DMS 273 (cell line): Measurements from ENCODE around the gene POMP.
"Not testable (repeated sequence)": the region's sequence is repeated elsewhere in the genome, so short reads cannot be mapped to it uniquely, and the experiment has no call there.

Experiments
- DNase-seq: peaks from one replicate; lab custom pipeline; 2025; ENCODE audit not compliant: unreplicated experiment; lab: John Stamatoyannopoulos, UW

POMP gene

DNA sequence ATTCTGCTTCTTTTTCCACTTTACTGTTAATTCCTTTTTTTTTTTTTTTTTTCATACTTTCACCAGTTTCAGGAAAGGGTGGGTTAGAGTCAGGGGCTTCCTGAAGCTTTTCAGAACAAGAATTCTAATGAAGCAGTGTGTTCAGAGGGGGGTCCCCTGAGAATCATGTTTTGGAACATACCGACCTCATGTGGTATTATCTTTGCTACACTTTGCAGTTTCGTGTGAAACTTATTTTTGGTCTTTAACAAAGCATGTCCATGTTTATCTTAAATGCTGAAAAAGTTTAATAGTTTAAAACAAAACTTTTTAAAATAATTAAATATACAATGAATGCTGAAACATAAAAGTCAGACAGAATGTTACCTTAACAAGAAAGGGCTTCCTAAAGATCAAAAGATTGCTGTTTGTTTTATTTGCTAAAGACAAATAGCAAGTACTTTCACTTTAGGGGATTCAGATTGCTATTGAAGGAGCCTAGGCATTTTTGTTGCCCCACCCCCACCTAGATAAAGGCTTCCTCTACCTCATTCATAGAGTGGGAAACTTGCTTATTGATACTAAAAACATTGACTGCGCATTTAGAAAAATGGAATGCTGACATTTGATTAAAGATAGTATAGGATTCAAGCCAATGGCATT, 21.1 kb upstream of the POMP start:
- DNase-seq, result no peak

DNA sequence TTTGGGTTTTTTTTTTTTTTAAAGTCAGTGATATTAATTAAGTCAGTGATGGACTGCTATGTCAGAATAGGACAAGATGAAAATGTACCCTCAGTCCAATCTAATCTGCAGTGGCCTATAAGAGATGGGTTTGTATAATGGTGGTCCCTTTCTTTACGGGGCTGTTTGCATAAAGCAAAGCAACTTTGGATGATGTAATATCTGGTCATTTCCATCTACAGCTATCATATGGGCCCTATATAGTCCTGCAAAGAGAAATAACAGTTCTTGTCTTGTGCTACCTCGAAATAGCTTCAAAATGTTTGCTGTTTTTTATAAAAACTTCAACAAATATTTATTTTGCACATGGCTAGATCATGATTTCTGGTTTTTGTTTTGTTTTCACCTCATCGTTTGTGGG, 20.2 kb upstream of the POMP start:
- no peak for DNase-seq

DNA sequence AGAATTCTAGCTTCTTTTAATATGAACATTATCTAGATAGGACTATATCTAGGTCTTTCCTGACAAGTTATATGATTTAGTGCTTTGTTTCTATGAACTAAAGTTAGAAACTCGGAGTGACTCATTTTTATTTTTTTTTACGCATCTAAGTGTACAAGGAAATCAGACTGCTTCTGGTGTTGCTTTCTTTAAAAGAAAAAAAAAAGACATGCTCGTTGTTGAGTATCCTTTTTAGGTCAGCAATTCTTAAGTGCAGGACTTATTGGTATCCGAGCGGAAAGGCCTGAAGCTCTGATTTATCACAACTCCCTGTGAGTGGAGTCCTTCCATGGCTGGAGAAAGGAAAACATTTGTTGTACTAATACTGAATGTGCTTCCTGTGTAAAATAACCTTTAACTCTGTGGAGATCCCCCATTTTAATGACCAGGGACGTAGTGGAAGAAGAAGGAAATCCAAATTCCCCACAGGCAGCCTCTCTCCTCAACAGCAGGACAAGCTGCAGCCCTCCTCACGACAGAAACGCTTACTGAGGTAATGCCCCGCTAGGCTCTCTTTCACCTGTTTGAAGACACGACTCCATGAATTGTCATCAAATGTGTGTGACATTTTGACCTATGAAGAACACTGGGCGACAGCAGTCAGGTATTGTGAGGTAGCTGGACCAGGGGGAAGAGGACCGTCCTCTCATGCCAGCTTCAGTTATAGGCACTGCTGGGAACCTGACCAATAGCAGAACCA, 17.9 kb upstream of the POMP start:
- DNase-seq, result no peak

DNA sequence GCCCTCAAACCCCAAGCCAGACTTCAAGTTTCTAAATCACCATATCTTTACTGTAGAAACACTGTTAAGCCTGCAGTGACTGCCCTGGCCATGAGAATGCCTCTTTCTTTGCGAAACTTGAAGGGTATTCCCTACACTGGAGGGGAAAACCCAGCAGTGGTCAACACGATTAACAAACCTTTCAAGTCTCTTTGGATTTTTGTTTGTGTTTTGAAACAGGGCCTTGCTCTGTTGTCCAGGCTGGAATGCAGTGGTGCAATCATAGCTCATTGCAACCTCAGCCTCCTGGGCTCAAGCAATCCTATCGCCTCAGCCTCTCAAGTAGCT, 17.4 kb upstream of the POMP start:
- DNase-seq, result no peak

DNA sequence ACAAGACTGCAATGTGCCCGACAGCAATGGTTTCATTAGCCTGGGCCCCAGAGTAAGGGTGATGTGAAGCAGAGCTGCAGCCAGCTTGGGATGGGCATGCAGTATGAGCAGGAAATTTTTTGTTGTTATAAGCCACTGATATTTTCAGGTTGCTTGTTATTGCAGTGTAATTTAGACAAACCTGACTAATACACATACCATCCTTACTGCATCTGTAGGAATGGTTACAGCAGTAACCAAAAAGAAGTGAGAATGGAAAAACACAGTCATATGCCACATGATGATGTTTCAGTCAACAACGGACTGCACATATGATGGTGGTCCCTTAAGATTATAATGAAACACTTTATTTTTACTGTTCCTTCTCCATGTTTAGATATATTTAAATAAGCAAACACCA, 8.6 kb upstream of the POMP start:
- DNase-seq, result no peak

DNA sequence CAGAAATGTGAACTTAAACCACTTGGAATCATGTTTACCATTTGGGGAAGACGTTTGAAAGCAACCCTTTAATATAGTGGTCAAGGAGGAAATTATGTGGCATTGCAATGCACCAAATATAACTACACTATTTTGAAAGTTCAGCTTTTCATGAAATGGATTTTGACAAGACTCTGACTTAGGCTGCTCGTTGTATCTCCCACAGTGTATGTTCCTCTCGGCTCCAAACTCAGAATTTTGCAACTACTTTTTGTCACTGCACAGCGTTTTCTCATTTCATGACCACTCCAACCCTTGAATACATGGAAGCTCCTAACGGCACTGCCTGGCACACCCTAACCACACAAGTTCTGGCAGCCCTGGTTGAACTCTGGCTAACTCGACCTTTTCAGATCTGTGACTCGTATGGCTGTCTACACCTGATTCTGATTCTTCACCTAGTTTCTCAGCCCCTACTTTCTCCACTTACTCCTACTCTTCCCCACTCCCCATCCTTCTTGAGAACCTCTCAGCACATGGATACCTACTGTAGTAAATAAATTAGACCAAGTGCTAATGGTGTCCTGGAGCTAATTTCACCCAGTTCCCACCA, 7.0 kb upstream of the POMP start:
- no peak for DNase-seq

DNA sequence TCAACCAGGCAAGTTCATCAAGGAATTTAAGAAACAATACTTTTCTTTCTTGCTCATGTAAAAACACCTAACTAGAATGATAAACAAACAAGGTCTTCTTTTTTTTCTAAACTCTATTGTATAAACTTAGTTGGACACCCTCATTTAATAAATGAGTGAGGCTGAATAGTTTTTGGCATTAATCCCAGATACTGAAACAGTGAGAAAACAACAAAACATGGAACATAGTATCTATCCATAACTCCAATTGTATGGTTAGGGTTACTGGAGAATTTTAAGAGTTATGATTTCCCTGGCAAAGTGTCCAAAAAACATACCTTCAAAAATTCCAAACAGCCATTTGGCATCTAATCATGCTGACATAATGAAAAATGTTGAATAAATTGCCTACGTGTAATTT, 5.8 kb upstream of the POMP start:
- DNase-seq, result no peak

DNA sequence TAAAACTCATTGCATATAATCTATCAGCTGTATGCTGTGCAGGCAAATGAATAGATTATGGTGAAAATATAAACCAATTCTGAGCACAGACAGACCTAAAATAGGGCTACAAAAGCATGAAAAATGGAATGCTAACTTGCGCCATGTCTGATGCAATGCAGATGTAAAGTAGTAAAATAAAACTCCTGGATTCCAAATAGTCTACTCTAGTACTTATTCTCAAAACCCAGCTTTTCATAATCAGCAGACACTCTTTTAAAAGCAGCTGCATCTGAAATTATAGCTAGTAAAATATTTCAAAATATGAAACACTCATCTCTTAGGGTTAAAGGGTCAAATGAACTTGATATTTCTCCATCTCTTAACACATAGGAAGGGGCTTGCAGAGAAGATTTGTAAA, 4.7 kb upstream of the POMP start:
- DNase-seq, result no peak

DNA sequence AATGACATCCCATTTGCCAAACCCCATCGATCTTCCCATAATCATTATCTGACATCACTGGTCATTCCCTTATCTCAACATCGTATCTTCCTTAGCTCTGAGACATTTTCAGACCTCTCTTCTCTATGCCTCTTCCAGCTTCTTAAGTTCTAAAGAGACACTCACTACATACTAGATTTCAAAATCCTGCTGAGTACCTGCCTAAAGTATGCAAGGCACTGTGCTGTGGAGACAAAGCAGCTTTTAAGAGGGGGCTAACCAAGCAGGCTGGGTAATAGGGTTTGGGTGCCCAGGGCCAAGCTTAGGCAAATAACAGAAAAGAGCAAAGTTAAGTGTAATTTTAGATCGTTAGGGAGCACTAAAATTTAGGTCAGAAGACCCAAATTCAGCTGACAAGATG, 3.4 kb upstream of the POMP start:
- DNase-seq, result no peak

DNA sequence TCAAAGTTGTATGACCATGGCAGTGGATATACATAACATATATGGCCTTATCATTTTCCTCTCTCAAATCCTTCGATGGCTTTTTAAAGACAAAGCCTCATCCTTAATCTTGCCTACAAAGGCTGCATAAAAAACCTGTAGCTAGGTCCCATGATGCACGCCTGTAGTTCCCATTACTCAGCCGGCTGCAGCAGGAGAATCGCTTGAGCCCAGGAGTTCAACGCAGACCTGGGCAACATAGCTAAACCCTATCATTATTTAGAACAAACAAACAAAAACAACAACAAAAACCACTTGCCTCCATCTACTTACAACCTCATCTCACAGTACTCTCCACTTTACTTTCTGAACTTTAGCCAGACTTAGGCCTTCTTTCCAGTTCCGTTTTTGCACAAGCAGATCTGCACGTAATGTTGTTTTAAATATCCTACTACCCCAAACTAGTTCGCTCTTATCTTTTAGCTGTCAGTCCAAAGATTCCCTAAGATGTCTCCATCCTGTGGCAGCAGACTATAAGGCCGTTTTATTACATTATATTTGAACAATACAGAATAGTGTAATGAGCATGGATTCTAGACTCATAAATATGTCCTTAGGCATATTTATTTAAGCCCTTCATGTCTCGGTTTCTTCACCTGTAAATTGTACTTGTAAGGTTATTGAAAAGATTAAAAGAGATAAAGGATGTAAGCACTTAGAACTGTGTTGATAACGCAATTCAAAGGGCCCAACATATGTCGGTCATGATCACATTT, 969 bp upstream of the POMP start:
- DNase-seq, result peak; percentile 9

DNA sequence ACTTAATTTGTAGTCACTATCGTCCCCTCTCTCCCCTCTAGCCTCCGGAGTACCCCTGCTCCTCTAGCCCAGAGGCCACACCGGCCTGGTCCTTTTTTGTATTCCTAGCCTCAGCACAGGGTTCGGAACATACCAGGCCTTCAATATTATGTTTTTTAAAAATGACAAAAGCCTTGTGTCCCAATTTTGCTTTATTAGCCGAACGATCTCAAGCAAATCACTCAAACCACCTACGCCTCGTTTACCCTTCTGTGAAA, 463 bp upstream of the POMP start:
- DNase-seq, result peak; percentile 22

DNA sequence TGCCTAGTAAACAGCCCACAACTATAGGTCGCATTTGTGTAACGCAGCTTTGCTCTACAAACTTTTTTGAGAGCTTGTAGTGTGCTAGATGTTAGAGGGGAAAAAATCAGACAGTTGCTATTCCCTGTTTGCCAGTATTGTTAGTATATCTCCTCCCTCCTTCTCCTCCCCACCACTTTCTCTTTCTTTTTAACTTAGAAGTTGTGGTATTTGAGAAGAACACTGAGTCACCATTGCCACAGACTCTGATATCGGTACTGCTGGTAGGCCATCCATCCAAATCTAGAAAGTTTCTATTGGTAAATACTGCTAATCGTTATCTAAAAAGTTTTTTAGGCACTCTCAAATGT, 666 bp downstream of the POMP start:
- DNase-seq, result no peak

DNA sequence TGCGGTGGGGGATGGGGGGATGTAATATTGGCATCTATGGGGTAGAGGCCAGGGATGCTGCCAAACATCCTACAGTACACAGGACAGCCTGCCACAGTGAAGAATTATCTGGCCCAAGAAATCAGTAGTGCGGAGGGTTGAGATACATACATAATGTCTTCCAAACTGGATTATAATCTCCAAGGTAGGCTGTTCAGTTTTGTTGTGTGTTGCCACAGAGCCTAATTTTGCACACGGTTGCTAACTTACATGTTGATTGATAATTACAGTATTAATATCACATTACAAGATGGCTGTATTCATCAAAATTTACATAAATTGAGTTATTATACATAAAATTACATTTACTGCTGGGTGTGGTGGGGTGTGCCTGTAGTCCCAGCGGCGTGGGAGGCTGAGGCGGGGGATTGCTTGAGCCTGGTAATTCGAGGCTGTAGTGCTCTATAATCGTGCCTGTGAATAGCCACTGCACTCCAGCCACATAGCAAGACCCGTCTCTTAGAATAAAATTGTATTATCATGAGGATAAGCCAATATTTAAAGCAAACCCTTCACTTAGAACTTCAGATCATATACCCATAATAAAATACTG, 8.1 kb downstream of the POMP start:
- no peak for DNase-seq

DNA sequence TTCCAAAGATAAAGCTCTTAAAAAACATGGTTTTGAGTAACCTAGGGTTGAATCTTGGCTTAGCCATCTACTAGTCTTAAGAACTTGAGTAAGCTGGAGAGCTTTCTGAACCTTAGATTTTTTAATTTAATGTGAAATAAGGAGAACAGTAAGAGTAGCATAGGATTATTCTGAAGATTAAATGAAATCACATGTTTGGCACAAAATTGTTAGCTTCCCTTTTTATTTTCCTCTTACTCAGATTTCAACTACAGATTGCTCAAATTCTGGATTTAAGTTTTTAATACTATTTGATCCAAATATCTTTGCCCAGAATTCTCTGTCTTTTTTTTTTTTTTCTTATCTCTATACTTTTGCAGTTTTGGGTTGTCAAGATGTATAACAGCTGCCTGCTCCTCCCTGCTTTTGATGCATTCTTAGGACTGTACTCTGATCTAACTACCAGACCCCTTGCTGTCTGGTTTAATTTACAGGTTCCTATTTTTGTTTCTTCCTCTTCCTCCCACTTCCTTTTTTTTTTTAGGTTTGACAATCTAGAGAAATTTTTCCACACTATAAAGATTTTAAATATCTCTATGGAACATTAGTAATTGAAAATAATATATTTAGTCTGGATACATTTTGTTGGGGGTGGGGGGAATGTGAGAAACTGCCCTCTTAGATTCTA, 12.3 kb downstream of the POMP start:
- DNase-seq, result no peak

DNA sequence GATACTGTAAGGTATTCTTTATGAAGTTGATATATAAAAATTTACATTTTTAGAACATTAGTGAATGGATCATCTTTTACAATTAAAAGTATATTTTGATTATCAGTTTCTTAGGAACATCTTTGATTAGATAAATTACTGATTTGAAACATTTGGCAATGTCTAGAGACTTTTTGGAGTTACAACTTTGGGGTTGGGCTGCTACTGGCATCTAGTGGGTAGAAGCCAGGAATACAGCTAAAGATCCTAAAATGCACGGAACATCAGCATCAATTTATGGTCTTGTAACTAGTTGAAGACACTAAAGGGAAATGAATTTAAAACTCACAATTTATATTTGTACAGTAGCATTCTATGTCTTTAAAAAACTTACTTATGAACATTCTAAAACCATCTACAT, 19.9 kb downstream of the POMP start:
- DNase-seq, result no peak

DNA sequence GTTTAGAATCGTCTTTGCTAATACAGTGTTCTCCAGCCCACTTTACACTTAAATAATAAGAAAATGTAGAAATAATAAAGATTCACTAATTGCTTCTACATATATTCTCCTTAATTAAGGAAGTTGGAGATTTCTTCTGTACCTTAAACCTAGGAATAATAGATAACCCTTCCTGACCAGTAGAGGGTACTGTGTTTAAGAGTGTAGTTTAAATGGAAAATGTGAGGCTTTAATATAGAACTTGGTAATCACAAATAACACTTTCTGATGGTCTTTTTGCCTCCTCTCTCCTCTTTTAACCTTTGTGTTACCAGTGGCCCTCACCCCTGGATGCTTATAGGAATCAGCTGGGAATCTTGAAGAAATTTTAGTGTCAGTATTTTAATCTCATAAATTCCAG, 20.7 kb downstream of the POMP start:
- peak; percentile 23 for DNase-seq

DNA sequence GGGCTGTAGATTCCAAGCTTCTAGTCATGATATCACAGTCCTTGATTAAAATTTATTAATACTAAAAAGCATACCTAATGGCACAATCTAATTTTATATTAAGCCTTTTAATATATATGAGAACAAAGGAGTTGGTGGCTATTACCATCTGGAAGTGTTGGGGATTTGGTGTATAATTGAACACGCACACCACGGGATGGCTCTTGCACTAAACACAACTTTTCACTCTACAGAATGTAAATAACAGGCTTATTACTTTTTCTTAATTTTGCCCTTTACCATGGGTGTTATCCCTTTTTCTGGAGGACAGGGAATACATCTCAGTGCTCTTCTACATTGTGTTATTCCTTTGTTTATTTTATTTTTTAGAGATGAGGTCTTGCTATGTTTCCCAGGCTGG, 21.6 kb downstream of the POMP start:
- DNase-seq, result no peak

DNA sequence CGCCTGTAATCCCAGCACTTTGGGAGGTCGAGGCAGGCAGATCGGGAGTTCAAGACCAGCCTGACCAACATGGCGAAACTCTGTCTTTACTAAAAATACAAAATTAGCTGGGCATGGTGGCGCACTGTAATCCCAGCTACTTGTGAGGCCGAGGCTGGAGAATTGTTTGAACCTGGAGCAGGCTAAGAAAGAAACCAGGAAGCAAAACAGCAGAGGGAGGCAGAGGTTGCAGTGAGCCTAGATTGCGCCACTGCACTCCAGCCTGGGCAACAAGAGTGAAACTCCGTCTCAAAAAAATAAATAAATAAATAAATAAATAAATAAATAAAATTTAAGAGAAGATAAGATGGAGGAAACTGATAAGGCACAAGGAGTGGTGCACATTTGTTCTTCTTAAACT, 24.2 kb downstream of the POMP start:
- DNase-seq, result not testable (repeated sequence)

DNA sequence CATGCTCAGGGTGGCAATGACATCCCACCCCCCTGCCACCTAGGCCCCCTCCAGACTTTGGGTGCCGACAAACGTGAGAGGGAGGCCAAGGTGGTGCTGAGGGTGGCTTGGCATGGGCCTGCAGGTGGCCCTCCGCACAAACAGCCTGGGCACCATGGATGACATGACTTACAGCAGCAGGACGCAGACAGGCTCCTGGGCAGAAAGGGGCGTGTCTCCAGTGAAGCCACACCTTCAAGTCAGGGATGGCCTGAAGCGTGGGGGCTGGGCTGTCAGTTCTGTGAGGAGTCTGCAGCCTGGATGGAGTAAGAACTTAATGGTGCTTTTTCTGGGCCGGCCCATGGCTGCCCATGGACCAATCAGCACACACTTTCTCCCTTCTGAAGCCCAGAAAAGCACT, 25.3 kb downstream of the POMP start:
- no peak for DNase-seq

DNA sequence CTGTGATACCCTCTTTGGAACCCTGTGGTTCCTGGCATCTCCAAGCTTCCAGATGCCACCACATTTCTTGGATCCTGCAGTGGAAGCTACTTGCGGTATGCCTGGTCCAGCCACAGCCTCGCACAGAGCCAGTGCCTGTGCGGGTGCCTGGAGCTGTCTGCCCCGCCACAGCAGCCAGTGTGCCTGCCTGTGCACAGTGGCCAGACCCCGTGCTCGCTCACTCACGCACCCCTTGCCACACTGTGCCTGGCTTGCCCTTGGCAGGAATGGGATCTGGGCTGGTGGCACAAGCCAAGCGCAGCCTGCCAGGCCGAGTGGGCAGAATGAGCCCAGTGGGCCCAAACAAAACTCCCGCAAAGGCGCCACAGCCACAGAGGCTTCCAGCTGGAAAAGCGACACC, 26.2 kb downstream of the POMP start:
- no peak for DNase-seq

DNA sequence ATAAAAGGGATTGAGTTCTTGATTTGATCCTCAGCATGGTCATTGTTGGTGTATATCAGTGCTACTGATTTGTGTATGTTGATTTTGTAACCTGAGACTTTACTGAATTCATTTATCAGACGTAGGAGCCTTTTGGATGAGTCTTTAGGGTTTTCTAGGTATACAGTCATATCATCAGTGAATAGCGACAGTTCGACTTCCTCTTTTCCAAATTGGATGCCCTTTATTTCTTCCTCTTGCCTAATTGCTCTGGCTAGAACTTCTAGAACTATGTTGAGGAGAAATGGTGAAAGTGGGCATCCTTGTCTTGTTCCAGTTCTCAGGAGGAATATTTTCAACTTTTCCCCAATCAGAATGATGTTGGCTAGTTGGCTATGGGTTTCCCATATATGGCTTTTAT, 27.0 kb downstream of the POMP start:
- DNase-seq, result no peak
